Endothelial cell of umbilical vein (primary cell): Measurements from ENCODE around the gene SGK1.

Experiments used
- JUN ChIP-seq: IDR thresholded peaks from 2 replicates; pipeline ENCODE4 v1.6.1; 2011; ENCODE audit warnings: borderline replicate concordance, low read depth; ENCODE audit not compliant: insufficient read length, insufficient read depth
- POLR2A ChIP-seq: IDR thresholded peaks from 2 replicates; pipeline ENCODE4 v1.6.1; 2012; ENCODE audit warnings: low read depth, mild to moderate bottlenecking, control low read depth, low read length
- POLR2AphosphoS5 ChIP-seq: IDR thresholded peaks from 2 replicates; pipeline ENCODE4 v1.6.1; 2012; ENCODE audit warnings: low read depth, mild to moderate bottlenecking, control low read depth, low read length, moderate library complexity; ENCODE audit not compliant: insufficient read depth
- TF ChIP-seq, protein P1 (sequence below), 2 donors: IDR thresholded peaks; 1 replicate in 1 of 2; 2 replicates in 1 of 2; pipeline ENCODE4 v1.5.1; 2011; ENCODE audit warnings: low read length in 2 of 2, mild to moderate bottlenecking in 2 of 2, moderate library complexity in 2 of 2, control low read depth in 1 of 2, inconsistent platforms in 1 of 2, low read depth in 1 of 2; ENCODE audit not compliant: insufficient read depth in 1 of 2; ENCODE audit errors: extremely low read depth in 1 of 2
- TF ChIP-seq, protein P2 (sequence below): IDR thresholded peaks from 2 replicates; pipeline ENCODE4 v1.6.1; 2011; ENCODE audit not compliant: insufficient read depth, insufficient read length

DNA sequence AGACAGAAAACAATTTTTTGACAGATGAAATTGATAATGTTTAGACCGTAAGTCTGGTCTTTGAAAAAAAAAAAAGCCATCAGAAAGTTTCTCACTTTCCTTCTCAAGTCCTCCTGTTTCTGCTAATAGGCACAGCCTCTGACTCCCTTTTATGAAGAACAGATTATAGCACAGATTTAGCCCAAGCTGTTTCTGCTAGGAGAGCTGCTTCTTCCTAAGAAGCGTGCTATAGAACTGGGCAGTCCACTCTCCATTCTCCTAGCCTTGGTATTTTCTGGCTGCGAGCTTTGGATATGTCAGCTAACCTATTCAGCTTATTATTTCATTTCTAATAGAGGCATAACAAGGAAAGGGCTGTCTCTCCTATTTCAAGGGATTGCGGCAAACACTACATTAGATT, 112.5 kb downstream of the SGK1 start:
- TF ChIP-seq, protein P1, sequence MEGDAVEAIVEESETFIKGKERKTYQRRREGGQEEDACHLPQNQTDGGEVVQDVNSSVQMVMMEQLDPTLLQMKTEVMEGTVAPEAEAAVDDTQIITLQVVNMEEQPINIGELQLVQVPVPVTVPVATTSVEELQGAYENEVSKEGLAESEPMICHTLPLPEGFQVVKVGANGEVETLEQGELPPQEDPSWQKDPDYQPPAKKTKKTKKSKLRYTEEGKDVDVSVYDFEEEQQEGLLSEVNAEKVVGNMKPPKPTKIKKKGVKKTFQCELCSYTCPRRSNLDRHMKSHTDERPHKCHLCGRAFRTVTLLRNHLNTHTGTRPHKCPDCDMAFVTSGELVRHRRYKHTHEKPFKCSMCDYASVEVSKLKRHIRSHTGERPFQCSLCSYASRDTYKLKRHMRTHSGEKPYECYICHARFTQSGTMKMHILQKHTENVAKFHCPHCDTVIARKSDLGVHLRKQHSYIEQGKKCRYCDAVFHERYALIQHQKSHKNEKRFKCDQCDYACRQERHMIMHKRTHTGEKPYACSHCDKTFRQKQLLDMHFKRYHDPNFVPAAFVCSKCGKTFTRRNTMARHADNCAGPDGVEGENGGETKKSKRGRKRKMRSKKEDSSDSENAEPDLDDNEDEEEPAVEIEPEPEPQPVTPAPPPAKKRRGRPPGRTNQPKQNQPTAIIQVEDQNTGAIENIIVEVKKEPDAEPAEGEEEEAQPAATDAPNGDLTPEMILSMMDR (IDR thresholded peaks at IDR 0.05; ENCODE audit: extremely low read depth in 1 of 2, insufficient read depth in 1 of 2, low read depth in 1 of 2, low read length in 2 of 2), result no peak
- TF ChIP-seq JUN (no peak), POLR2AphosphoS5 (no peak), POLR2A (no peak)
- TF ChIP-seq, protein P2, sequence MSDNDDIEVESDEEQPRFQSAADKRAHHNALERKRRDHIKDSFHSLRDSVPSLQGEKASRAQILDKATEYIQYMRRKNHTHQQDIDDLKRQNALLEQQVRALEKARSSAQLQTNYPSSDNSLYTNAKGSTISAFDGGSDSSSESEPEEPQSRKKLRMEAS, result no peak
